Mononuclear cell (primary cell): ENCODE results near the gene COL6A1. TPM values are rescaled to one million over a fixed set of nuclear protein-coding genes. Genes with fewer than 3 reads are reported as not detected.

Experiments used
- H3K27me3 ChIP-seq: 2 replicates; pipeline ENCODE4 v1.6.0; 2011; ENCODE audit warnings: low read length, control low read depth; ENCODE audit not compliant: insufficient read depth
- H3K4me1 ChIP-seq: 2 replicates; pipeline ENCODE4 v1.5.1; 2011; ENCODE audit warnings: mild to moderate bottlenecking, low read length, control low read depth; ENCODE audit not compliant: insufficient read depth
- H3K4me3 ChIP-seq: 2 replicates; pipeline ENCODE4 v1.5.1; 2011; ENCODE audit warnings: mild to moderate bottlenecking, low read length, moderate library complexity
- H3K9me3 ChIP-seq: 2 replicates; pipeline ENCODE4 v1.5.1; 2011; ENCODE audit warnings: low read depth, mild to moderate bottlenecking, control low read depth, low read length
- total RNA-seq: library from RNA; depleted of rRNA; stranded (reverse); fragments of >200 nt; gene quantifications from one replicate; pipeline ENCODE4 v1.2.3, GENCODE V29; 2012

The COL6A1 gene
- total RNA-seq, 1 donor, result 1.4 TPM

DNA sequence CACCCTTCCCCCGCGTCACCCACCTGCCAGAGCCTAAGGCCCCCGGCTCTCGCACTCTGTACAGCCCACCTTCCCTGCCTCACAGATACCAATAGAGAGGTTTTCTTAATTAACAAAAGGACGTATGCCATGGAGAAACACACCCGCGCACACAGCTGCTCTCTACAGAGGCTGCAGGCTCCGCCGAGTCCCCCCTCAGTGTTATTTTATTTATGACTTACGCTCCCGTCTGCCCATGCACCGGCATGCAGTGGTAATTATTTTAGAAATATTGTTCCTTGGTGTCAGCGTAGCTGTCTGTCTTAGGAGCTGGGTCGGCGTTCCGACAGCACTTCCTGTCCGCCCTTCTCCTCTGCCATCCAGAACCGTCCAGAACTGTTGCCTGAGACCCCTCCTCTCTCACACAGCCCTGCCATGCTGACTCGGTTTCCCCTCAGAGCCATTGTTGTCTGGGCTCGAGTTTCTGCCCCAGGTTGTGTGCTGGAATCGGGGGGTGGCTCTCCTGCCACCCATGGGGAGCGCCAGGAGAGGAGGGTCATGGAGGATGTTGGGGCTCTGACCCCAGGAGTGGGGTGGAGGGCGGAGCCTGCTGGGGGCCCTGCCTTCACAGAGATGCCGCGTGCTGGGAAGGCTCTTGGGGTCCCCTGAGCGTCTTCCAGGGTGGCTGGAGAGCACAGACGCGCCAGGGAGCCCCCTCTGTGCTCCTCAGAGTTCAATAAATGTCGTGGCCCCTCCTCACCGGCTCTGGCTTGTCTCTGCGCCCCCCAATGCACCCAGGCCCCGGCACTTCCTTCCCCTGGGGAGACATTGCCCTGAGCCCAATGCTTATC lies 39.6 kb upstream of the COL6A1 start:
- no peaks in the 10 kb centered on the region for H3K9me3 ChIP-seq
- H3K4me1 ChIP-seq, result no peaks in the 10 kb centered on the region
- H3K4me3 ChIP-seq, result no peak overlapping the region
- no peaks in the 10 kb centered on the region for H3K27me3 ChIP-seq

DNA sequence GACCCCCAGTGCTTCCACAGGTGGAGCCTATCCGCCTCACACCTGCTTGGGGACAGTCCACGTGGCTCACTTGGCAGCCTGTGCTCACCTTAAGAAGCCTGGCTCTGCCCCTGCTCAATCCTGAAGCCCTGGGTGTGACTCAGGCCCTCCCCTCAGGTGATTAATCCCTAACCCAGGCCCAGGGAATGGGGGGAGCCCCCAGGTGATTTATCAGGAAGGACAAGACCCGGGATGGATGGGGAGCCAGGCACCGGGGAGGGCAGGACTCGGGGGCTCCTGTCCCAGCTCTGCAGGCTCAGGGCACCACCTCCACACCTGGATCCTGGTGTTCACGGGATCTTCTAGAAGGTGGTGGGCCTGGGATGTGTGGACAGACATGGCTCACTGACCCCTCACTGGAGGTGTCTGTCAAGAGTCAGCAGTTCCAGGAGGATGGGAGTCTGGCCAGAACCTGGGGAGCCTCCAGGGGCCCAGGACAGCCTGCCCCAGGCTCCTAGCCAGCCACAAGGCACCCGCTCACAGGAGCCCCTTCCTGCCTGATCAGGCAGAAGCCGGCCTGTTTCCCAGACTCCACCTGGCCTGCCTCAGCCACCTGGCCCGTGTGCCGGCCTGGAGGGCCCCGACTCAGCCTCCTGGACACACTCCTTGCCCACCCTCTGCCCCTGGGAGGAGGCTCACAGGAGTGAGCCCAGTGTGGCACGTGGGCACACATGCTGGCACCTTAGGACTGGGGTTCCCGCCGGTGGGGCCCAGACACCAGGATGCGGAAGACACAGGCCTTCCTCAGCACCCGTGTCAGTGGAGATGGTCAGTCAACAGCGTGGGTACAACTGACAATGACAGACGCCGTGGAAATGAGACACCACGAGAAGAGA lies 38.6 kb upstream of the COL6A1 start:
- Histone ChIP-seq H3K4me3 (no peak overlapping the region), H3K4me1 (no peaks in the 10 kb centered on the region), H3K27me3 (no peaks in the 10 kb centered on the region), H3K9me3 (no peaks in the 10 kb centered on the region)

GRCh38 chr21:45943630-45944540 lies 37.7 kb upstream of the COL6A1 start:
- Histone ChIP-seq H3K4me1 (no peaks in the 10 kb centered on the region), H3K9me3 (no peaks in the 10 kb centered on the region), H3K4me3 (no peak overlapping the region)

GRCh38 chr21:45944601-45945000 lies 37.0 kb upstream of the COL6A1 start:
- H3K4me1 ChIP-seq, result no peaks in the 10 kb centered on the region
- H3K9me3 ChIP-seq, result no peaks in the 10 kb centered on the region

More at GRCh38 chr21:45943630-45944540, 37.7 kb upstream of the COL6A1 start:
- no peaks in the 10 kb centered on the region for H3K27me3 ChIP-seq

DNA sequence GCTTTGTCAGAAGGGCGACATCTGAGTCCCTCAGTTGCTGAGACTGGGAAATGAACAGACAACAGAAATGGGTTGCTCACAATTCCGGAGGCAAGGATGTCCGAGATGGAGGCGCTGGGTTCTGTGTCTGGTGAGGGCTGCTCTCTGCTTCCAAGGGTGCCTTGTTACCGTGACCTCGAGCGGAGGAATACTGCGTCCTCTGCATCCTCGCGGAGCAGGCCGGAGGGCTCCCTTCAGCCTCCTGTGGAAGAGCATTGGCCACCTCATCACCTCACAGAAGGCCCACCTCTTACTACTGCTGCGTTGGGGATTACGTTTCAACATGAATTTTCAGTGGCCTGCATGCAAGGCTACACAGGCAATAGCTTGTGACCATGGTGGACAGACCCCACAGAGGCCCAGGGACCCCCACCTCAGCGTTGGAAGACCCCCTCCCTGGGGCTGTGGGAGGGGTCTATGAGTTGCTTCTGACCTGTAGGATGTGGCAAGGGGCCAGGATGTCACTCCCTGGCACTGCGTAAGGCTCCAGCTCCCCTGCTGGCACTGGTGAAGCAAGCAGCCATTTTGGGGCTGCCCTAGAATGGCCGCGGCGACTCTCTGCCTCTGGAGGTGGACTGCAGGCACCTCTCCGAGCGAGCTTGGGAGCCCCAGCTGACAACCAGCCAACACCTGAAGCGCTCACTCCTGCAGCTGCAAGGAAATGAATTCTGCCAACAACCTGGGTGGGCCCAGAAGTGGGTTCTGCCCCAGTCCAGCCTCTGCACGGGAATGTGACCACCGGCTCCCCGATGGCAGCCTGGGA lies 36.3 kb upstream of the COL6A1 start:
- no peaks in the 10 kb centered on the region for H3K4me1 ChIP-seq
- no peaks in the 10 kb centered on the region for H3K9me3 ChIP-seq
- H3K27me3 ChIP-seq, result no peaks in the 10 kb centered on the region
- H3K4me3 ChIP-seq, result no peak overlapping the region

More at GRCh38 chr21:45944601-45945000, 37.0 kb upstream of the COL6A1 start:
- Histone ChIP-seq H3K27me3 (no peaks in the 10 kb centered on the region), H3K4me3 (no peak overlapping the region)

DNA sequence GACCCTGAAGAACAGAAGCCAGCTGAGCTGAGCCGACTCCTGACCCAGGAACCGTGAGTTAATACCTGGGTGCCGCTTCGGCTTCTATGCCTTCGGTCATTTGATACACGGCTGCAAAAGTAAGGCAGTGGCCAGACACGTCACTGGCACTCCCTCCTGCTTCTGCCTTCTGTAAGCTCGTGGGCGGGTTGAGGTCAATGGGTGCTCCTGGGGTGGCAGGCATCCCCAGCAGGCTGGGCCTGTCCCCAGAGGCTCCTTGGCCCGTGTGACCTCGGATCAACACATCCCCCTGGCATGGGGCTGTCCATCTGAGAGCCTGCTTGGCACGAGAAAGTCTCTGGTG lies 35.7 kb upstream of the COL6A1 start:
- Histone ChIP-seq H3K4me1 (no peaks in the 10 kb centered on the region), H3K9me3 (no peaks in the 10 kb centered on the region), H3K4me3 (no peak overlapping the region), H3K27me3 (no peaks in the 10 kb centered on the region)

DNA sequence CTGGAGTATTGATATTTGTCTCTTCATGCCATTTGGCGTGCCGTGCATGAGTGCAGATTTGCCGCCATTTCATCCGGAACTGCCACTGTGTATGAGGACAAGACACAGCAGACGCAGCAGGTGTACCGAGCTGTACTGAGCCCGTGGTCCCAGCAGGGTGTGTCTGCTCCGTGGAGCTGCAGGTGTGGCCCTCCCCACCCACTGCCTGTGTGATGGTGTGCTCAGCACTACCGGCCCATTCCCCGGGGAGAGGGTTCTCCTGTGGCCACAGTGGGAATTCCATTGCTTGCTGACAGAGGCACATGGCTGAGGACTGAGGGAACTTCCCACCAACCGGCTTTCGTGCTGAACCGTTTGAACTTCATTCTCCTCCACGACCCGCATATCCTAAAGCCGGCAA lies 34.3 kb upstream of the COL6A1 start:
- Histone ChIP-seq H3K9me3 (no peaks in the 10 kb centered on the region), H3K4me3 (no peak overlapping the region), H3K4me1 (no peaks in the 10 kb centered on the region), H3K27me3 (no peaks in the 10 kb centered on the region)

GRCh38 chr21:45947716-45948255 lies 33.8 kb upstream of the COL6A1 start:
- no peaks in the 10 kb centered on the region for H3K4me1 ChIP-seq
- H3K9me3 ChIP-seq, result no peaks in the 10 kb centered on the region
- no peaks in the 10 kb centered on the region for H3K27me3 ChIP-seq
- H3K4me3 ChIP-seq, result no peak overlapping the region

DNA sequence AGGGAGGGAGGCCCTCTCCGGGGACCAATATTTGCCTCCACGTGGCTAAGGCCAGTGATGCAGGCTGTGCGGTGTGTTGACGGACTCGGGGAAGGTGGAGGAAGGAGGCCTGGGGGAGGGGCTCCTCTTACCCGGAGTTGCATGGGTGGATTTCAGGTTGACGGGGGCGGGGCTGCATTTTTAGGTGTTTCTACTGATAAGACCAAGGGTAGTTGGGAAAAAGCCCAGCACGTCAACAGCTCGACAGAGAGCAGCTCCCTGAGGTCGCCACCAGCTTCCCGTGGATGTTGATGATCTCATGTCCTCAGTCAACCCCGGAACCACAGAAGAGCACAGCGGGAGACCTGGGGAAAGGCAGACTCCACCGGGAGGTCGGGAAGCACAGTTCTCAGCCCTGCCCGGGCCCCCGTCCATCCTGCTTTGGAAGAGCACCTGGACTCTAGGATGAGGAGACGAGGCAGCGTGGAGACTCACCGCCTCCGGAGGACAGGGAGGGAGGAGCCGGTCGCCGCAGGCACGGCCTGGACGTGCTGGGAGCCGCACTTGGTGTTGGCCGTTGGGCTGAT lies 32.9 kb upstream of the COL6A1 start:
- H3K4me3 ChIP-seq, result no peak overlapping the region
- no peaks in the 10 kb centered on the region for H3K9me3 ChIP-seq
- H3K27me3 ChIP-seq, result no peaks in the 10 kb centered on the region
- no peaks in the 10 kb centered on the region for H3K4me1 ChIP-seq

DNA sequence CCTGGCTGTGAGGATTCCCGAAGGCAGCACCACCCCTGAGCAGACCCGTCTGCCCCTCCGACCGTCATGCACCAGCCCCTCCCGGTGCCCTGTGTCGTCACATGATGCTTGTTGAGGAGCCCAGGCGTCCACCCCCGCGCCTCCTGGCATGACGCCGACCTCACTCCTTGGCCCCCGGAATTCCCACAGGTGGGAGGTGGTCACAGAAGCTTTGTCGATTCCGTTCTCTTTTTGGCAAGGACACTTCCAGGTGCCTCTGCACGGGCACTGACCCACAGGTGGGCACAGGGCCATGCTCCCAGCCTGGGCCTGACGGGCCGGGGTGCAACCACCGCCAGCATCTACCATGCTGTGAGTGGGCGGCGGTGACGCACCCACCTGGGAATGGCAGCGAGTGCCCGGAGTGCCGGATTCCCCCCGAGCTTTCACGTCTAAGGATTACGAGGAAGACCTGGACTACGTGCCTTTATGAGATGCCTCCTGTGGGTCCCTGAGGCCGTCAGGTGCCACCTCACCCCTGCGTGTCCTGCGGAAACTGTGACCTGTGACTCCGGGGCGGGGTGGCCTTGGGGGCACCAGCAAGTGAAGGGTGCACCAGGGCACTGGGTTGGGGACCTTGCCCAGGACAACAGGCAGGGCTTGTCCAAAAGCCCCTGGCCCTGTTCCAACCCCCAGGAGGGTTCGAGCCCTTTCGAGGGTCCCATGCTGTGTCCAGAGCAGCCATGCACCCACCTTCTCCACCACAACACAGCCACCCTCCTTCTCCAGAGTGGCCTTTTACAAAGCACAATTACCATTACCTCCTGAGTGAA lies 31.4 kb upstream of the COL6A1 start:
- Histone ChIP-seq H3K4me1 (no peaks in the 10 kb centered on the region), H3K9me3 (no peaks in the 10 kb centered on the region), H3K4me3 (no peak overlapping the region), H3K27me3 (no peaks in the 10 kb centered on the region)

- Histone ChIP-seq H3K27me3 (peaks cover 2% of the 10 kb centered on the region), H3K4me3 (no peak overlapping the region), H3K4me1 (no peaks in the 10 kb centered on the region), H3K9me3 (no peaks in the 10 kb centered on the region)
Measured at GRCh38 chr21:45950740-45951515, 30.6 kb upstream of the COL6A1 start.

- Histone ChIP-seq H3K27me3 (peaks cover 2% of the 10 kb centered on the region), H3K9me3 (no peaks in the 10 kb centered on the region), H3K4me3 (no peak overlapping the region), H3K4me1 (no peaks in the 10 kb centered on the region)
Measured at GRCh38 chr21:45951676-45952075, 29.9 kb upstream of the COL6A1 start.
